OCI-LY3 (cell line): Measurements from ENCODE around the gene PRADC1.

Experiments
- H2AFZ ChIP-seq: fragments of 200-600, 300-600 bp; shearing (Covaris generic); 2 replicates; pipeline ENCODE4 v1.6.0; 2014; ENCODE audit warnings: antibody characterized with exemption, low read depth, low read length
- H3K27ac ChIP-seq: fragments of 200-600, 300-600 bp; sonication (generic); 2 replicates; pipeline ENCODE4 v1.5.1; 2014; ENCODE audit warnings: mild to moderate bottlenecking, low read length, moderate library complexity, mixed read lengths
- H3K27me3 ChIP-seq: fragments of 200-600, 300-600 bp; sonication (generic); 2 replicates; pipeline ENCODE4 v1.6.1; 2014; ENCODE audit warnings: low read depth, low read length, mixed read lengths
- H3K36me3 ChIP-seq: fragments of 200-600, 300-600 bp; sonication (generic); replicated peaks from 2 replicates; pipeline ENCODE3; 2014; ENCODE audit warnings: low read depth, low read length, mixed read lengths
- H3K4me1 ChIP-seq: fragments of 300-600, 200-600 bp; sonication (generic); 2 replicates; pipeline ENCODE4 v1.6.1; 2014; ENCODE audit warnings: low read length, mixed read lengths
- H3K4me2 ChIP-seq: fragments of 200-600, 300-600 bp; sonication (generic); 2 replicates; pipeline ENCODE4 v1.6.1; 2014; ENCODE audit warnings: low read length, mixed read lengths
- H3K4me3 ChIP-seq: fragments of 300-600, 200-600 bp; sonication (generic); 2 replicates; pipeline ENCODE4 v1.5.1; 2014; ENCODE audit warnings: antibody characterized with exemption, mild to moderate bottlenecking, low read length, moderate library complexity
- H3K79me2 ChIP-seq: fragments of 300-600, 200-600 bp; shearing (Covaris generic); 2 replicates; pipeline ENCODE4 v1.6.1; 2014; ENCODE audit warnings: mild to moderate bottlenecking, low read length, mixed read lengths
- H3K9ac ChIP-seq: fragments of 300-600, 200-600 bp; shearing (Covaris generic); 2 replicates; pipeline ENCODE4 v1.6.0; 2014; ENCODE audit warnings: mild to moderate bottlenecking, low read length, moderate library complexity
- H3K9me3 ChIP-seq: fragments of 200-600, 300-600 bp; shearing (Covaris generic); 2 replicates; pipeline ENCODE4 v1.6.1; 2014; ENCODE audit warnings: low read length, mixed read lengths; ENCODE audit not compliant: insufficient read depth
- H4K20me1 ChIP-seq: fragments of 200-600, 300-600 bp; sonication (generic); 2 replicates; pipeline ENCODE4 v1.6.1; 2016; ENCODE audit warnings: low read length, mixed read lengths; ENCODE audit not compliant: insufficient read depth
- CTCF ChIP-seq: fragments of 200-600, 300-600 bp; sonication (generic); IDR thresholded peaks from 2 replicates; pipeline ENCODE4 v1.5.1; 2014; ENCODE audit warnings: antibody characterized with exemption, low read length, low read depth
- EZH2phosphoT487 ChIP-seq: fragments of 200-600 bp; shearing (Covaris generic); IDR thresholded peaks from 2 replicates; pipeline ENCODE4 v1.6.1; 2018; ENCODE audit warnings: antibody characterized with exemption, mixed run types, low read depth

The PRADC1 gene

DNA sequence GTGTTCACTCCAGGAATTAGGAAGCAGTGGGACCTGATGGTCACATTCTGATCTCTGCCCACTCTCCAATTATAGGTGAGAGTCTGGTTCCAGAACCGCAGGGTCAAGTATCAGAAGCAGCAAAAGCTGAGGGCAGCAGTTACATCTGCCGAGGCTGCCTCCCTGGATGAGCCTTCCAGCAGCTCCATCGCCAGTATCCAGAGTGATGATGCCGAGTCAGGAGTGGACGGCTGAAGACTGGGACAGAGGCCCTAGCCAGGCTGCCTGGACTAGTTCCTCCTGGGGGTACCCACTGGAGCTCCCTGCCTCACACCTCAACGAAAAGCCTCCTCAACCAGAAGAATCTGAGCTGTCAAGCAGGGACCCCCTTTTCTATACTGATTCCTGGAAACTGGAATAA, 22.3 kb downstream of the PRADC1 start:
- H4K20me1 ChIP-seq, result no peaks in the 10 kb centered on the region
- no peak overlapping the region for H3K4me3 ChIP-seq
- H3K36me3 ChIP-seq, result no peaks in the 10 kb centered on the region
- H2AFZ ChIP-seq, result no peak overlapping the region
- peaks cover 28% of the 10 kb centered on the region for H3K4me1 ChIP-seq
- no peak overlapping the region for H3K4me2 ChIP-seq
- no peak for TF ChIP-seq CTCF
- no peak for TF ChIP-seq EZH2phosphoT487
- H3K9me3 ChIP-seq, result no peaks in the 10 kb centered on the region
- H3K27me3 ChIP-seq, result no peaks in the 10 kb centered on the region
- peaks cover 16% of the 10 kb centered on the region for H3K79me2 ChIP-seq
- no peak overlapping the region for H3K9ac ChIP-seq
- no peak overlapping the region for H3K27ac ChIP-seq

DNA sequence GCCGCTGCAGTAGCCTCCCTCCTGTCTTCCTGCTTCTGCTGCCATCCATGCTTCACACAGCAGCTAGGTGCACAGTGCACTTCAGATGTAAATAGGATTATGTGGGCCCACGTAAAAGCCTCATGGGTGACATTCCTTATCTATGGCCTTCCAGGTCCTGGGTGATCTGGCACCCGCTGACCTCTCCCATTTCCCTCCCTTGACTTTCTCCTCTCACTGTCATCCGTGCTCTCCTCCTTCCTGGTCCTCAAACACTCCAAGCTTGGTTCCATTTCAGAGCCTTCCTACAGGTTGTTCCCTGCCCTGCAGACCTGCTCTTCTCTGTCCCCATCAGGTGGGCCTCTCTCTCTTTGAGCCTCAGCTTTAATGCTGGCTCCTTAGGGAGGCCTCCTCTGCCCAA, 23.0 kb downstream of the PRADC1 start:
- H3K4me1 ChIP-seq, result peaks cover 21% of the 10 kb centered on the region
- no peak overlapping the region for H3K9ac ChIP-seq
- H3K9me3 ChIP-seq, result no peaks in the 10 kb centered on the region
- no peaks in the 10 kb centered on the region for H3K27me3 ChIP-seq
- H3K79me2 ChIP-seq, result peaks cover 9% of the 10 kb centered on the region
- H4K20me1 ChIP-seq, result no peaks in the 10 kb centered on the region
- no peak overlapping the region for H3K4me3 ChIP-seq
- no peaks in the 10 kb centered on the region for H3K36me3 ChIP-seq
- TF ChIP-seq EZH2phosphoT487 (no peak), CTCF (no peak)
- H2AFZ ChIP-seq, result no peak overlapping the region
- no peak overlapping the region for H3K27ac ChIP-seq
- no peak overlapping the region for H3K4me2 ChIP-seq

DNA sequence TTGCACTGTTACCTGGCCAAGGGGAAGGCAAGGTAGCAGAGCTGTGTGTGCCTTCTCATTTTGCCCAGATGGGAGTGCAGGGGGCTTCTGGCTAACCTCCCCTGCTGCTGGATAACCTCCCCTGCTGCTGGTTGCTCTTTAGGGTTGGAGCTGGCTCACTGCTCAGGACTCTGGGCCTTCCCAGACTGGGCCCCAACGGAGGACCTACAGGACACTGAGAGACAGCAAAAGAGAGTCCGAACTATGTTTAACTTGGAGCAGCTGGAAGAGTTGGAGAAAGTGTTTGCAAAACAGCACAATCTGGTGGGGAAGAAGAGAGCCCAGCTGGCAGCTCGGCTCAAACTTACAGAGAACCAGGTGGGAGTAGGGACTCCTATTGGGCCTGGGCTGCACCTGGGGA, 24.8 kb downstream of the PRADC1 start:
- H3K9ac ChIP-seq, result no peak overlapping the region
- no peak overlapping the region for H2AFZ ChIP-seq
- TF ChIP-seq EZH2phosphoT487 (no peak), CTCF (no peak)
- no peak overlapping the region for H3K4me2 ChIP-seq
- no peaks in the 10 kb centered on the region for H3K27me3 ChIP-seq
- H3K9me3 ChIP-seq, result no peaks in the 10 kb centered on the region
- H3K4me3 ChIP-seq, result no peak overlapping the region
- H3K79me2 ChIP-seq, result no peaks in the 10 kb centered on the region
- H3K27ac ChIP-seq, result no peak overlapping the region
- H4K20me1 ChIP-seq, result no peaks in the 10 kb centered on the region
- peaks cover 16% of the 10 kb centered on the region for H3K4me1 ChIP-seq
- no peaks in the 10 kb centered on the region for H3K36me3 ChIP-seq

- Histone ChIP-seq H3K79me2 (no peaks in the 10 kb centered on the region), H3K4me3 (no peak overlapping the region), H3K9me3 (no peaks in the 10 kb centered on the region), H3K36me3 (no peaks in the 10 kb centered on the region), H3K4me2 (no peak overlapping the region), H3K27me3 (no peaks in the 10 kb centered on the region), H3K4me1 (peaks cover 4% of the 10 kb centered on the region; the same call in 1 of the 2 replicates), H3K9ac (no peak overlapping the region), H4K20me1 (no peaks in the 10 kb centered on the region), H2AFZ (no peak overlapping the region), H3K27ac (no peak overlapping the region)
- TF ChIP-seq EZH2phosphoT487 (no peak), CTCF (no peak)
Measured at GRCh38 chr2:73205611-73206010, 27.4 kb downstream of the PRADC1 start.
